Measurements from ENCODE around the gene BAZ2B. TPM values are rescaled to one million over a fixed set of nuclear protein-coding genes. Genes with fewer than 3 reads are reported as not detected.

The BAZ2B gene
- total and polyA plus RNA-seq, 9 of the 15 experiments (the other 6 are each of a cell fraction or from before 2014, with no cell fraction given) = 7.5 to 38.6 (median 19.8) TPM

DNA sequence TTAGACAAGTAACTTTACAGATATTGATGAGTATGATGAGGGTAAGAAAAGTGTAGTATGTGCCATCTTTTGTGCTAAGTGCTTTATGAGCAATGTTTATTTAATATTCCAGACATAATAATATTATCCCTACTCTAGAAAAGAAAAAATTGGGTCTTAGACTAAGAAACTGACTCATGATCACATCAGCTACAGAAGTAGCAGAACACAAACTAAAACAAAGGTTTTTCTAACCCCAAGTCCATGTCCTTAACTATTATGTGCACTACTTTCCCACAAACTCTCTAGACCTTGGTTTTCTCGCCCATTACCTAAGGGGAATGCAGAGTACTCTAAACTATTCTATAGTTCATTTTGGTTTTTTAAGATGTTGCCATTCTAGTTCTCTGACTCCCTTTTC lies 64.5 kb downstream of the BAZ2B start (continued):
- TF ChIP-seq, protein P1, sequence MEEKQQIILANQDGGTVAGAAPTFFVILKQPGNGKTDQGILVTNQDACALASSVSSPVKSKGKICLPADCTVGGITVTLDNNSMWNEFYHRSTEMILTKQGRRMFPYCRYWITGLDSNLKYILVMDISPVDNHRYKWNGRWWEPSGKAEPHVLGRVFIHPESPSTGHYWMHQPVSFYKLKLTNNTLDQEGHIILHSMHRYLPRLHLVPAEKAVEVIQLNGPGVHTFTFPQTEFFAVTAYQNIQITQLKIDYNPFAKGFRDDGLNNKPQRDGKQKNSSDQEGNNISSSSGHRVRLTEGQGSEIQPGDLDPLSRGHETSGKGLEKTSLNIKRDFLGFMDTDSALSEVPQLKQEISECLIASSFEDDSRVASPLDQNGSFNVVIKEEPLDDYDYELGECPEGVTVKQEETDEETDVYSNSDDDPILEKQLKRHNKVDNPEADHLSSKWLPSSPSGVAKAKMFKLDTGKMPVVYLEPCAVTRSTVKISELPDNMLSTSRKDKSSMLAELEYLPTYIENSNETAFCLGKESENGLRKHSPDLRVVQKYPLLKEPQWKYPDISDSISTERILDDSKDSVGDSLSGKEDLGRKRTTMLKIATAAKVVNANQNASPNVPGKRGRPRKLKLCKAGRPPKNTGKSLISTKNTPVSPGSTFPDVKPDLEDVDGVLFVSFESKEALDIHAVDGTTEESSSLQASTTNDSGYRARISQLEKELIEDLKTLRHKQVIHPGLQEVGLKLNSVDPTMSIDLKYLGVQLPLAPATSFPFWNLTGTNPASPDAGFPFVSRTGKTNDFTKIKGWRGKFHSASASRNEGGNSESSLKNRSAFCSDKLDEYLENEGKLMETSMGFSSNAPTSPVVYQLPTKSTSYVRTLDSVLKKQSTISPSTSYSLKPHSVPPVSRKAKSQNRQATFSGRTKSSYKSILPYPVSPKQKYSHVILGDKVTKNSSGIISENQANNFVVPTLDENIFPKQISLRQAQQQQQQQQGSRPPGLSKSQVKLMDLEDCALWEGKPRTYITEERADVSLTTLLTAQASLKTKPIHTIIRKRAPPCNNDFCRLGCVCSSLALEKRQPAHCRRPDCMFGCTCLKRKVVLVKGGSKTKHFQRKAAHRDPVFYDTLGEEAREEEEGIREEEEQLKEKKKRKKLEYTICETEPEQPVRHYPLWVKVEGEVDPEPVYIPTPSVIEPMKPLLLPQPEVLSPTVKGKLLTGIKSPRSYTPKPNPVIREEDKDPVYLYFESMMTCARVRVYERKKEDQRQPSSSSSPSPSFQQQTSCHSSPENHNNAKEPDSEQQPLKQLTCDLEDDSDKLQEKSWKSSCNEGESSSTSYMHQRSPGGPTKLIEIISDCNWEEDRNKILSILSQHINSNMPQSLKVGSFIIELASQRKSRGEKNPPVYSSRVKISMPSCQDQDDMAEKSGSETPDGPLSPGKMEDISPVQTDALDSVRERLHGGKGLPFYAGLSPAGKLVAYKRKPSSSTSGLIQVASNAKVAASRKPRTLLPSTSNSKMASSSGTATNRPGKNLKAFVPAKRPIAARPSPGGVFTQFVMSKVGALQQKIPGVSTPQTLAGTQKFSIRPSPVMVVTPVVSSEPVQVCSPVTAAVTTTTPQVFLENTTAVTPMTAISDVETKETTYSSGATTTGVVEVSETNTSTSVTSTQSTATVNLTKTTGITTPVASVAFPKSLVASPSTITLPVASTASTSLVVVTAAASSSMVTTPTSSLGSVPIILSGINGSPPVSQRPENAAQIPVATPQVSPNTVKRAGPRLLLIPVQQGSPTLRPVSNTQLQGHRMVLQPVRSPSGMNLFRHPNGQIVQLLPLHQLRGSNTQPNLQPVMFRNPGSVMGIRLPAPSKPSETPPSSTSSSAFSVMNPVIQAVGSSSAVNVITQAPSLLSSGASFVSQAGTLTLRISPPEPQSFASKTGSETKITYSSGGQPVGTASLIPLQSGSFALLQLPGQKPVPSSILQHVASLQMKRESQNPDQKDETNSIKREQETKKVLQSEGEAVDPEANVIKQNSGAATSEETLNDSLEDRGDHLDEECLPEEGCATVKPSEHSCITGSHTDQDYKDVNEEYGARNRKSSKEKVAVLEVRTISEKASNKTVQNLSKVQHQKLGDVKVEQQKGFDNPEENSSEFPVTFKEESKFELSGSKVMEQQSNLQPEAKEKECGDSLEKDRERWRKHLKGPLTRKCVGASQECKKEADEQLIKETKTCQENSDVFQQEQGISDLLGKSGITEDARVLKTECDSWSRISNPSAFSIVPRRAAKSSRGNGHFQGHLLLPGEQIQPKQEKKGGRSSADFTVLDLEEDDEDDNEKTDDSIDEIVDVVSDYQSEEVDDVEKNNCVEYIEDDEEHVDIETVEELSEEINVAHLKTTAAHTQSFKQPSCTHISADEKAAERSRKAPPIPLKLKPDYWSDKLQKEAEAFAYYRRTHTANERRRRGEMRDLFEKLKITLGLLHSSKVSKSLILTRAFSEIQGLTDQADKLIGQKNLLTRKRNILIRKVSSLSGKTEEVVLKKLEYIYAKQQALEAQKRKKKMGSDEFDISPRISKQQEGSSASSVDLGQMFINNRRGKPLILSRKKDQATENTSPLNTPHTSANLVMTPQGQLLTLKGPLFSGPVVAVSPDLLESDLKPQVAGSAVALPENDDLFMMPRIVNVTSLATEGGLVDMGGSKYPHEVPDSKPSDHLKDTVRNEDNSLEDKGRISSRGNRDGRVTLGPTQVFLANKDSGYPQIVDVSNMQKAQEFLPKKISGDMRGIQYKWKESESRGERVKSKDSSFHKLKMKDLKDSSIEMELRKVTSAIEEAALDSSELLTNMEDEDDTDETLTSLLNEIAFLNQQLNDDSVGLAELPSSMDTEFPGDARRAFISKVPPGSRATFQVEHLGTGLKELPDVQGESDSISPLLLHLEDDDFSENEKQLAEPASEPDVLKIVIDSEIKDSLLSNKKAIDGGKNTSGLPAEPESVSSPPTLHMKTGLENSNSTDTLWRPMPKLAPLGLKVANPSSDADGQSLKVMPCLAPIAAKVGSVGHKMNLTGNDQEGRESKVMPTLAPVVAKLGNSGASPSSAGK (IDR thresholded peaks at IDR 0.05) = no peak
- TF ChIP-seq, protein P2, sequence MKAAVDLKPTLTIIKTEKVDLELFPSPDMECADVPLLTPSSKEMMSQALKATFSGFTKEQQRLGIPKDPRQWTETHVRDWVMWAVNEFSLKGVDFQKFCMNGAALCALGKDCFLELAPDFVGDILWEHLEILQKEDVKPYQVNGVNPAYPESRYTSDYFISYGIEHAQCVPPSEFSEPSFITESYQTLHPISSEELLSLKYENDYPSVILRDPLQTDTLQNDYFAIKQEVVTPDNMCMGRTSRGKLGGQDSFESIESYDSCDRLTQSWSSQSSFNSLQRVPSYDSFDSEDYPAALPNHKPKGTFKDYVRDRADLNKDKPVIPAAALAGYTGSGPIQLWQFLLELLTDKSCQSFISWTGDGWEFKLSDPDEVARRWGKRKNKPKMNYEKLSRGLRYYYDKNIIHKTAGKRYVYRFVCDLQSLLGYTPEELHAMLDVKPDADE (conservative IDR thresholded peaks at IDR 0.05; ENCODE audit: control insufficient read depth, low read depth, low read length) = no peak
- no peak for TF ChIP-seq ZNF584 (CRISPR knock-in tag; IDR thresholded peaks at IDR 0.05; ENCODE audit: low read depth)
- no peak for TF ChIP-seq HCFC1 (IDR thresholded peaks at IDR 0.05; ENCODE audit: low read depth, low read length)
- TF ChIP-seq CBFA2T3 (IDR thresholded peaks at IDR 0.05) = no peak
- no peak for TF ChIP-seq CHD2 (IDR thresholded peaks at IDR 0.05; ENCODE audit: low read depth, low read length)

All from K562 (cell line).